Measurements from ENCODE around the gene COL18A1. TPM values are rescaled to one million over a fixed set of nuclear protein-coding genes. Genes with fewer than 3 reads are reported as not detected.

Gene COL18A1
- total and polyA plus RNA-seq, 11 donors, result 31.7 to 109 (median 59.0) TPM

- intact Hi-C loops (cut with DNase I), result loop anchor here in 4 of 10 donors (2.0 to 10.0 kb wide), 8 partner anchors 59 to 444 kb away; no protein-coding TSS in a partner anchor
- H3K36me3 ChIP-seq, result peaks cover 4 to 76% (median 54%) of the 10 kb centered on the region in 9 donors
- H3K4me1 ChIP-seq, result peaks cover 0 to 43% (median 10%) of the 10 kb centered on the region in 12 donors
- no peaks in the 10 kb centered on the region for H3K9me3 ChIP-seq
- H3K4me3 ChIP-seq, result peak overlapping the region in 7 of 12 donors; percentile 10 to 44 (median 26)
- DNase-seq (peak; percentile 50 to 86 (median 71)), ATAC-seq (peak; percentile 23 to 65 (median 48))
- H3K27me3 ChIP-seq, result no peaks in the 10 kb centered on the region
- TF ChIP-seq POLR2A (IDR thresholded peaks at IDR 0.05) (peak in 1 of 2 donors; percentile 20), CTCF (IDR thresholded peaks at IDR 0.05) (peak; percentile 70 to 89 (median 79))
- 40 to 45% (median 42%) methylated on average over 30 to 32 of the region's 32 CpGs for WGBS, 4 donors
- peak overlapping the region in 9 of 12 donors; percentile 8 to 92 (median 36) for H3K27ac ChIP-seq
Observed at GRCh38 chr21:45478115-45478801, 73.3 kb downstream of the COL18A1 start.

GRCh38 chr21:45478816-45479669 lies 74.1 kb downstream of the COL18A1 start:
- Histone ChIP-seq H3K9me3 (no peaks in the 10 kb centered on the region), H3K27ac (peak overlapping the region in 5 of 12 donors; percentile 33 to 92 (median 47)), H3K27me3 (no peaks in the 10 kb centered on the region), H3K36me3 (peaks cover 4 to 81% (median 54%) of the 10 kb centered on the region in 9 donors), H3K4me3 (peak overlapping the region in 4 of 12 donors; percentile 16 to 44 (median 30)), H3K4me1 (peaks cover 0 to 43% (median 10%) of the 10 kb centered on the region in 12 donors)
- 89 to 94% (median 89%) methylated on average over 31 of the region's 31 CpGs for whole genome bisulfite sequencing, 4 donors
- no peak for ATAC-seq
- intact Hi-C loops (cut with DNase I), result loop anchor here in 4 of 10 donors (2.0 to 10.0 kb wide), 8 partner anchors 58 to 443 kb away; no protein-coding TSS in a partner anchor
- peak in 1 of 5 donors; percentile 44 for DNase-seq
- no peak for TF ChIP-seq CTCF (IDR thresholded peaks at IDR 0.05)

GRCh38 chr21:45479691-45480675 lies 75.0 kb downstream of the COL18A1 start:
- 83 to 92% (median 90%) methylated on average over 20 to 37 of the region's 37 CpGs for WGBS, 4 donors
- ATAC-seq (no peak), DNase-seq (peak in 1 of 5 donors; percentile 61)
- no peaks in the 10 kb centered on the region for H3K9me3 ChIP-seq
- TF ChIP-seq CTCF (IDR thresholded peaks at IDR 0.05), result no peak
- no peak for TF ChIP-seq POLR2A (IDR thresholded peaks at IDR 0.05)
- no peak overlapping the region for H3K27ac ChIP-seq
- peaks cover 4 to 81% (median 48%) of the 10 kb centered on the region in 9 donors for H3K36me3 ChIP-seq
- H3K27me3 ChIP-seq, result no peaks in the 10 kb centered on the region
- peak overlapping the region in 1 of 12 donors; percentile 15 for H3K4me3 ChIP-seq
- intact Hi-C loops (cut with DNase I), result loop anchor here in 4 of 10 donors (2.0 to 10.0 kb wide), 8 partner anchors 57 to 442 kb away; no protein-coding TSS in a partner anchor
- peaks cover 0 to 43% (median 10%) of the 10 kb centered on the region in 12 donors for H3K4me1 ChIP-seq
